HT-29 (cell line): Measurements from ENCODE around the gene MAMDC4. TPM values are rescaled to one million over a fixed set of nuclear protein-coding genes. Genes with fewer than 3 reads are reported as not detected.
"Not testable (repeated sequence)": the region's sequence is repeated elsewhere in the genome, so short reads cannot be mapped to it uniquely, and the experiment has no call there.

Experiments used
- DNase-seq: peaks from one replicate; pipeline ENCODE4 v3.0.0-alpha.2; 2015; ENCODE audit warnings: low spot score
- total RNA-seq: library from RNA; depleted of rRNA; stranded (reverse); fragments of >200 nt; shearing (Covaris generic); gene quantifications from 2 replicates; pipeline ENCODE4 v1.2.3, GENCODE V29; 2014

MAMDC4 gene
- total RNA-seq, 1 experiment from 2014 or later: 14.9 TPM

GRCh38 chr9:136838314-136839228 is 13.6 kb upstream of the MAMDC4 start:
- DNase-seq: no peak

- no peak for DNase-seq
These were observed 12.7 kb upstream of the MAMDC4 start for GRCh38 chr9:136839229-136840139.

GRCh38 chr9:136840140-136840876 is 11.8 kb upstream of the MAMDC4 start:
- DNase-seq: peak; percentile 70

- DNase-seq: peak; percentile 87
These were observed 11.1 kb upstream of the MAMDC4 start for GRCh38 chr9:136840877-136841645.

- DNase-seq: peak; percentile 61
These were observed 10.3 kb upstream of the MAMDC4 start for GRCh38 chr9:136841646-136842379.

- peak; percentile 86 for DNase-seq
These were observed 9.7 kb upstream of the MAMDC4 start, which contains the start of gene AJM1 for GRCh38 chr9:136842380-136842948. TSS of gene AJM1 (plus strand) at chr9:136842478. CDS start at chr9:136844415, 1,937 bp downstream.

GRCh38 chr9:136843159-136843800 is 8.9 kb upstream of the MAMDC4 start:
- not testable (repeated sequence) for DNase-seq

GRCh38 chr9:136843801-136844740 is 8.1 kb upstream of the MAMDC4 start:
- DNase-seq: peak; percentile 52

- DNase-seq: no peak
These were observed 7.2 kb upstream of the MAMDC4 start for GRCh38 chr9:136844761-136845464.

GRCh38 chr9:136845465-136846260 is 6.5 kb upstream of the MAMDC4 start:
- DNase-seq: no peak

- DNase-seq: no peak
These were observed 5.6 kb upstream of the MAMDC4 start for GRCh38 chr9:136846376-136847087.

- DNase-seq: peak; percentile 37
These were observed 4.9 kb upstream of the MAMDC4 start for GRCh38 chr9:136847088-136847825.

- DNase-seq: peak; percentile 89
These were observed 4.2 kb upstream of the MAMDC4 start for GRCh38 chr9:136847826-136848392.

GRCh38 chr9:136848393-136849037 is 3.6 kb upstream of the MAMDC4 start:
- peak; percentile 34 for DNase-seq
